ENCODE results near the gene LCN1. TPM values are rescaled to one million over a fixed set of nuclear protein-coding genes. Genes with fewer than 3 reads are reported as not detected.

The LCN1 gene
- total and polyA plus RNA-seq, 2 of the 8 experiments (the other 6 are each of a cell fraction or from before 2014, with no cell fraction given) = not detected

- no peak for TF ChIP-seq EP300 (IDR thresholded peaks at IDR 0.05; ENCODE audit: borderline replicate concordance in 1 of 2, low read depth in 2 of 2, low read length in 2 of 2)
- no peak for TF ChIP-seq NRF1 (IDR thresholded peaks at IDR 0.05; ENCODE audit: low read depth, low read length)
- TF ChIP-seq CHD7 (IDR thresholded peaks at IDR 0.05; ENCODE audit: insufficient replicate concordance, low read length) = no peak
- no peak for TF ChIP-seq GABPA (IDR thresholded peaks at IDR 0.05; ENCODE audit: borderline replicate concordance, insufficient read depth, low read length)
Measured at GRCh38 chr9:135565636-135566035, 44.4 kb downstream of the LCN1 start (continued).

Data from H1 (cell line).